NCI-H226 (cell line): Measurements from ENCODE around the gene CNGB1.
"Not testable (repeated sequence)": the region's sequence is repeated elsewhere in the genome, so short reads cannot be mapped to it uniquely, and the experiment has no call there.

ENCODE experiments used
- DNase-seq: peaks from one replicate; pipeline ENCODE4 v3.0.0-alpha.2; 2015

Gene CNGB1

DNA sequence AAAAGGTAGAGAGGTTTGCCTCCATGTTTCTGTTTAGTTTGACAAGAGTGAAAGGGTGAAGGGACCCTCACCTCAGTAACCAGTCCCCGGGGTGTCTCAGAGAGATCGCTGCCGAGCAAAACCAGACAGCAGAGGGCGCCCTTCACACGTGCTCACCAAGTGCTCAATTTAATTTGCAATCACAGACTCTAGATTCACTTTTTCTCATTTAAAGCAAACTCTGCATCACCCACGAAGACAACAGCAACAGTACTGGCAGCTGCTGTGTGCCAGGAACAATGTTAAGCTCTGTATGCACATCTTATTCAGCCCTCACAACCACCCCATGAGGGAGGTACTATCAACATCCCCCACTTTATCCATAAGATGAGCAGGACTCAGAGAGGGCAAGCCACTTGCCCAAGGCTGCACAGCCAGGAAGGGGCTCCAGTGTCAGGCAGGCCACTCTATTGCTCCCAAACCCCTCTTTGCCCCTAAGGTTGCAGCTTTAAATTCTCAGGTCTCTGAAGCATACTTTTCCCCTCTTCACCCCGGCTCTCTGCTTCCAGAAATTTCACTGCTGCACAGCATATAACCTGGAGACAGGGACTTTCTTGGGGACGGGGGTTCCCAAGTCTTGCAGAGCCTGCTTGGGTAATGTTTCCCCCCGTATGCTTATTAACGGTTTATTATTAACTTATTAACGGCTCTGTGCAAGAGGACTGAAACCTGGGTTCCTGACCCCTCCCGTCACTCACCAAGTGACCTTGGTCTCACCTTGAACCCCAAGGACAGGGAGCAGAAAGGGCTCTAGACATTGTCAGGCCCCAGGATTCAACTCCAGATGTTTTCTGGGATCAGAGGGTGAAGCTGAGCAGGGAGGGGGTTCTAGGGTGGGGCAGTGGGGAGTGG lies 70.9 kb downstream of the CNGB1 start:
- DNase-seq, result peak; percentile 32

GRCh38 chr16:57898961-57899360 lies 72.0 kb downstream of the CNGB1 start:
- DNase-seq, result no peak

- peak; percentile 43 for DNase-seq
Measured at GRCh38 chr16:57897996-57898395, 72.9 kb downstream of the CNGB1 start.

- DNase-seq, result no peak
Measured at GRCh38 chr16:57897053-57897784, 73.7 kb downstream of the CNGB1 start.

DNA sequence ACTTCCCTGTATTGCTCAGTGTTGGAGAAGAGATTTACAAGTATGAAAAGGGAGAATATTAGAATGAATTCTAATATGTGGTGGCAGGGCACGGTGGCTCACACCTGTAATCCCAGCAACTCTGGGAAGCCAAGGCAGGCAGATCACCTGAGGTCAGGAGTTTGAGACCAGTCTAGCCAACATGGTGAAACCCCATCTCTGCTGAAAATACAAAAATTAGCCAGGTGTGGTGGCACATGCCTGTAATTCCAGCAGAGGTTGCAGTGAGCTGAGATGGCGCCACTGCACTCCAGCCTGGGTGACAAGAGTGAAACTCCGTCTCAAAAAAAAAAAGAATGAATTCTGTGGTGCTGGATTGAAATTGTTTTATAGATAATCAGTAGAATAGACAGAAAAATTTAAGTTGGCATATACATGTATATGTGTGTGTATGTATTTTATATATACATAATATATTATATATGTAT lies 75.8 kb downstream of the CNGB1 start:
- DNase-seq, result not testable (repeated sequence)

DNA sequence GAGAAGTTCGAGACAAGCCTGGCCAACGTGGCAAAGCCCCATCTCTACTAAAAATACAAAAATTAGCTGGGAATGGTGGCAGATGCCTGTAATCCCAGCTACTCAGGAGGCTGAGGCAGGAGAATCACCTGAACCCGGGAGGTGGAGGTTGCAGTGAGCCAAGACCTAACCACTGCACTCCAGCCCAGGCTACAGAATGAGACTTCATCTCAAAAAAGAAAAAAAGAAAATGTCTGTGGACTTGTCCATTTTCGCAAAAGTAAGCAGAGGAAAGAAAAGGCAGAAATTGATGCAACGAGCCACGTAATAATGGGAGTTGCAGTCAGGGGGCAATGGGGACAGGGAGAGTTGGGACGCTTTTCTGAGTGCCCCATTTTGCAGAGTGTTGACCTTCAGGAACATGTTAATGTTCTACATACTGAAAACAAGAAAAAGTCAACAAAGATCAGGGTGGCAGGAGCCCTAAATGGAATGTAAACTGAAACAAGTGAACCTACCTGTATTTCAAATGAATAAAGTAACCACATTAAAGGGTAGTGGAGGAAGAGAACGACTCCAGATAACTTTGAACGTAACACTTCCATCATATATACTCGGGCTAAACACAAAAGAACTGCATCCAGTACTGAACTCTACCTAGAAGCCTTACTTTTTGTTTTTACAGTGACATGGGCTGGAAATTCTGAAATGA lies 76.4 kb downstream of the CNGB1 start:
- no peak for DNase-seq

DNA sequence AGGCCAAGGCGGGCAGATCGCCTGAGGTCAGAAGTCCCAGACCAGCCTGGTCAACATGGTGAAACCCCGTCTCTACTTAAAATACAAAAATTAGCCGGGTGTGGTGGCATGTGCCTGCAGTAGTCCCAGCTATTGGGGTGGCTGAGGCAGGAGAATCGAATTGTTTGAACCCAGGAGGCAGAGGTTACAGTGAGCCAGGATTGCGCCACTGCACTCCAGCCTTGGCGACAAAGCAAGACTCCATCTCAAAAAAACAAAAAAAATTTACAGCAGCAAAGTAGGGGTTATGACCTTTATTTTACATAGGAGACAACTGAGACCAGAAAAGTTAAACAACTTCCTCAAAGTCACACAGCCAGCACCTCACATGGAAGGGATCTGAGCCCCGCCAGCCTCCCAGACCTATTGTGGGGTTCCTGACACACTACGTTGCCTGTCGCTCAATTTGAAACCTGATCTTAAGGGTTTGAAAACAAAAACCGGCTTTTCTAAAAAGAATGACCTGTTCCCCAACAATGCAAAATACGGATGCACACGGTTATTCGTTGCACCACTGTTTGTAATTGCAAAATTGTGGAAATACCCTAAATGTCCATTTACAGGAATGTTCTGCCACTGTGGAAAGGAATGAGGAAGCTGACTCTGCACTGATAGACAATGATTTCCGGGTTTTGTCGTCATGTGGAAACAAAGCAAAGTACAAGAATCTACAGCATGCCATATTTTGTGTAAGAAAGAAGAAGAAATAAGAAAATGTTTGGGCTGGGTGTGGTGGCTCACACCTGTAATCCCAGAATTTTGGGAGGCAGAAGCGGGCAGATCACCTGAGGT lies 77.2 kb downstream of the CNGB1 start:
- peak; percentile 93 for DNase-seq

GRCh38 chr16:57893217-57893558 lies 77.7 kb downstream of the CNGB1 start:
- DNase-seq, result no peak

DNA sequence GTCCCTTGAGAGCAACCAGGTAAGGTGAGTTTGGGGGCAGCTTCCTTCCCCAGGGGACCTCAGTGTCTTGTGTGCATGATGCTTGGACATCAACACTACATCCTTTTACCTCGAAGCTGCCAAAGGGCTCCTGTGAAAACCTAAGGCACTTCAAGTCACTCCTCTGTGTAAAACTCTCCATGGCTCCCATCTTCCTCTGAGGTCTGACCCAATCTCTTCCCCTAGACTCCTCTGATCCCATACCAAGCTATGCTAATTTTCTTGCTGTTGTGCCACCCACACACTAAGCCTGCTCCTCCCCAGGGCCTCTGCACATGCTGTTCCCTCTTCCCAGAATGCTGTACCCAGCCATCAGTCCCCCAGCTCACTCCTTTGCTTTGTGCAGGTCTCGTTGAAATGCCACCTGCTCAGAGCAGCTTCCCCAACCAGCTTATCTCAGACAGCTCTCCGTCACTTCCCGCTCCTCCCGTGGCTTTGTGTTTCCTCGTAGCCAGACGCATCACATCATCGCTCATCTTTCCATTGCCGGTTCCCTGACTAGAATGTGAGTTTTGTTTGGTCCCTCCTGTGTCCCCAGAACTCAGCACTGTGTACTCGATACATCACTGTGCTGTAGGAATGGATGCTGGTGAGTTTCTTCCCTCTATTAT lies 78.4 kb downstream of the CNGB1 start:
- DNase-seq, result no peak

GRCh38 chr16:57892041-57892440 lies 78.9 kb downstream of the CNGB1 start:
- DNase-seq, result no peak

GRCh38 chr16:57890752-57891111 lies 80.2 kb downstream of the CNGB1 start:
- DNase-seq, result no peak

GRCh38 chr16:57889960-57890751 lies 80.8 kb downstream of the CNGB1 start:
- no peak for DNase-seq

- no peak for DNase-seq
Measured at GRCh38 chr16:57889522-57889921, 81.4 kb downstream of the CNGB1 start.

DNA sequence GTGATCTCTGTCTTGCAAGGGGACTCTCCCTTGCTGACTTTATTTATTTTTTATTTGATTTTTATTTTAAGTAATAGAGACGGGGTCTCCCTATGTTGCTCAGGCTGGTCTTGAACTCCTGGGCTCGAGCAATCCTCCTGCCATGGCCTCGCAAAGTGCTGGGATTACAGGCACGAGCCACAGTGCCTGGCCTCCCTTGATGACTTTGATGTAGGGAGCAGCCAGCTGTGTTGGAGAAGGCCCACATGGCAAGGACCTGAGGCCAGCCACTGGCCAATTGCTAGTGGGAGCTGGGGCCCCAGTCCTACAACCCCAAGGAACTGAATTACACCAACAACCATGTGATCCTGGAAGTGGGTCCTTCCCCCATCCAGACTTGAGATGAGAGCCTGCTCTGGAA lies 81.8 kb downstream of the CNGB1 start:
- no peak for DNase-seq

DNA sequence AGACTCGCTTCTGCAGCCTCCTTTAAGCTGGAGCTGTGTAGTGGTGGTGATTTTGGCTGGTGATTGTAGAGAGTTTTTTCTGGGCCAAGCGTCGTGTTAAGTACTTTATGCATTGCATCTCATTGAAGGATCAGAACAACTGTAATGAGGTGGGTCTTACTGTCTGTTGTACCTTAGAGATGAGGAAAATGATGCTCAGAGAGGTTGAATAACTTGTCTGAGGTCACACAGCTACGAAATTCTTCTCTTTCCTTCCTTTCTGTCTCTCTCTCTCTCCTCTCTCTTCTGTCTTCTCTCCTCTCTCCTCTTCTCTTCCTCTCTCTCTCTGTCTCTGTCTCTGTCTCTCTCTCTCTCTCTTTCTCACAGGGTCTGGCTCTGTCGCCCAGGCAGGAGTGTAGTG lies 82.8 kb downstream of the CNGB1 start:
- no peak for DNase-seq

DNA sequence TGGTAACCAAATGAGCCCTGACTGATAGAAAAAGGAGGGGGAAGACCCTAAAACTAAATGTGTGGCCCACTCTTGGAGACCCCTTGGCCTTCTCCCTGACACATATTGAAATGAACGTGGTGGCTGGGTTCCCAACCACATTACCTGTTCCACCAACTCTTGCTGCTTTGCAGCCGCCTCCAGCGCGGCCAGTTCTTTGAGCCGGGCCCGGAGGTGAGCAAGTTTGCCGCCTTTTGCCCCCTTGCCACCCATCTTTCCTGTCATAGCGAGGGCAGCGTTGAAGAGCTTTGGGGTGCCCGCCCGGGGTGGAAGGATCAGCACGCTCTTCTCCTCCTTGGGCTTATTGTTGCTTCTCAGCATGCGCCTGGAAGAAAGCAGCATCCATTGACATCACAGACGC lies 83.2 kb downstream of the CNGB1 start:
- no peak for DNase-seq

GRCh38 chr16:57886427-57886826 lies 84.5 kb downstream of the CNGB1 start:
- DNase-seq, result no peak

GRCh38 chr16:57884655-57885133 lies 86.2 kb downstream of the CNGB1 start:
- DNase-seq, result no peak

DNA sequence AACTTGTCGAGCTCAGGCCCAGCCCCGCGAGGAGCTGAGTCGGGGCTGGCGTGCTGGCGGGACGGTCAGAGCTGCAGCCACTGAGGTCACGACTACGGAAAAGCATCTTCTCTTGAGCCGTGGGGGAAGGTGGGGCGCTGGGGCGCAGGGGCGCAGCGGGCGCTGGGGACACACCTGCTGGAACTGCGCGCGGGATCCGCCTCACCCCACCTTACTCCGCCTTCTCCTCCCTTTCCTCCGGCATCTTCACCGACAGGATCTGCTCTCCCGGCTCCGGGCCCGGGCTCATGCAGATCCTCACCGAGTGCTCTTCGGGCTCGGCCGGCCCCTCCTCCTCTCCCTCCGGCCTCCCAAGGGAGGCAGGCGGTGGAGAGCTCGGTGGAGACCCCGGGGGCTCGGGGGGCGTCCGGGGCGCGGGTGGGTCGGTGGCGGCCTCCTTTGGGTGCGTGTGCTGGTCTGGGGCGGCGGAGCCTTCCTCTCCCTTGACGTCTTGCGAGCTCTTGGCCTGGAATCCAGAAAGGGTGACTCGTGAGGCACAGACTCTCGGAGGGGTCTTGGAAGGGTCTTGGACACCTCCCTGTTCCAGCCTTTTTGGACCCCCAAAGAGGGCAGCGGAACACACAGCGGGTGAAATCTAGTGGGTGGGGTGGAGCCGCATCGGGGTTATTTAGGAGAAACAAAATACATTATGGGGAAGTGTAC lies 86.8 kb downstream of the CNGB1 start:
- DNase-seq, result no peak

DNA sequence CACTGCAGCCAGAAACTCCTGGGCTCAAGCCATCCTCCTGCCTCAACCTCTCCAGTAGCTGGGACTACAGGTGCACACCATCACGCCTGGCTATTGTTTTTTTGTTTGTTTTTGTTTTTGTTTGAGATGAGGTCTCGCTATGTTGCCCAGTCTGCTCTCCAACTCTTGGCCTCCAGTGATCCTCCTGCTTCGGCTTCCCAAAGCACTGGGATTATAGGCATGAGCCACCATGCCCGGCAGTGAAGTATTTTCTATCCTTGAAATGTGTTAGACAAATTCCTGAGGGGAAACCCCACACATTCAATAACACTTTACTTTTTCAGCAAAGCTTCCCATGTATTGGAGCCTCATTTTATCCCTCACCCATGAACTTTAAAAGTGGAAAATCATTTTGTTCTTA lies 87.4 kb downstream of the CNGB1 start:
- DNase-seq, result no peak

DNA sequence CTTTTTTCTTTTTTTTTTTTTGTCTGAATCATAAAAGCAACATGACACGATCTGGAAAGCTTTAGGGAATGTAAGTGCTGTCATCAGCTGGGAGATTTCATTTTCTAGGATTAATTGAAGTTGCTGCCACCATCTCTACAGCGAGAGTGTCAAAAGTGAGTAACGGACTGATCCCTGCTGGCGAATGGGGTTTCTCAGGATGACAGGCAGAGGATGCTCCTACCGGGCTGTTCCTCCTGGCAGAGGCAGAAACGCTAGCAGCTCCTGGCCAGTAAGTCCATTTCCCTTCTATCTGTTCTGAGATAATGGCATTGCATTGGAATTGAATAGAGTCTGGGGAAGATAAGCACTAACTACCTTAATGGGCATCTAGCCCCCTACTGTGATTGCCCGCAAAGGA lies 88.1 kb downstream of the CNGB1 start:
- DNase-seq, result no peak
